ENCODE data around the gene SGO2. TPM values are rescaled to one million over a fixed set of nuclear protein-coding genes. Genes with fewer than 3 reads are reported as not detected.
"Not testable (repeated sequence)": the region's sequence is repeated elsewhere in the genome, so short reads cannot be mapped to it uniquely, and the experiment has no call there.

SGO2 gene
- total and polyA plus RNA-seq, 2 of the 13 experiments (the other 11 are each of a cell fraction or from before 2014, with no cell fraction given) = 5.1 to 16.2 TPM

GRCh38 chr2:200540793-200541192, 14.8 kb downstream of the SGO2 start:
- in situ Hi-C loops (cut with HindIII; ENCODE audit: extremely low pct_ligation_motif_present, low pct_unique_long_range_greater_than_20kb) = no loop called here
- Histone ChIP-seq H3K4me2 (ENCODE audit: low read depth, low read length) (no peak overlapping the region), H3K9ac (ENCODE audit: insufficient read depth, low read depth, low read length) (no peak overlapping the region), H3K36me3 (replicated peaks in 1 of 2; ENCODE audit: control insufficient read depth in 1 of 2, insufficient read depth in 2 of 2, low read length in 2 of 2) (peaks cover 7 to 67% of the 10 kb centered on the region in 2 experiments), H4K20me1 (ENCODE audit: insufficient read depth, low read length) (no peaks in the 10 kb centered on the region), H3K4me3 (replicated peaks in 1 of 3; ENCODE audit: insufficient read depth in 1 of 3, low read depth in 2 of 3, low read length in 3 of 3) (no peak overlapping the region), H2AFZ (ENCODE audit: low read length) (no peak overlapping the region), H3K27me3 (ENCODE audit: control insufficient read depth in 1 of 2, insufficient read depth in 2 of 2, low read length in 2 of 2) (no peaks in the 10 kb centered on the region), H3K4me1 (ENCODE audit: insufficient read depth, low read length) (no peaks in the 10 kb centered on the region), H3K9me3 (ENCODE audit: low read length) (no peaks in the 10 kb centered on the region), H3K79me2 (ENCODE audit: insufficient read depth, low read length) (no peaks in the 10 kb centered on the region), H3K27ac (ENCODE audit: extremely low read length, insufficient read depth, low read length) (no peak overlapping the region)
- FAIRE-seq (no peak), DNase-seq (ENCODE audit: low spot score) (no peak), ATAC-seq (no peak)
- intact Hi-C loops (cut with micrococcal nuclease; ENCODE audit: unreplicated experiment) = no loop called here
- ChIA-PET CTCF (ENCODE audit: low intra/inter-chr PET ratio, low total read pairs) (no interaction called here), POLR2A (no interaction called here)
- no TSS peak for BruUV-seq (replicated peaks)
- no peak for TF ChIP-seq MLLT10 (CRISPR knock-in tag; IDR thresholded peaks at IDR 0.05)
- peak; percentile 93; the same call in 1 of the 2 replicates for TF ChIP-seq ZNF564 (CRISPR knock-in tag; IDR thresholded peaks at IDR 0.05)
- no peak for TF ChIP-seq ZNF124 (CRISPR knock-in tag; IDR thresholded peaks at IDR 0.05)

- H3K4me2 ChIP-seq (ENCODE audit: low read depth, low read length); H3K9me3 ChIP-seq (ENCODE audit: low read length); H3K4me3 ChIP-seq (replicated peaks in 1 of 3; ENCODE audit: insufficient read depth in 1 of 3, low read depth in 2 of 3, low read length in 3 of 3); ATAC-seq; DNase-seq (ENCODE audit: low spot score); H4K20me1 ChIP-seq (ENCODE audit: insufficient read depth, low read length); H2AFZ ChIP-seq (ENCODE audit: low read length); H3K27me3 ChIP-seq (ENCODE audit: control insufficient read depth in 1 of 2, insufficient read depth in 2 of 2, low read length in 2 of 2); BruUV-seq (replicated peaks); H3K79me2 ChIP-seq (ENCODE audit: insufficient read depth, low read length); FAIRE-seq; intact Hi-C loops (cut with micrococcal nuclease; ENCODE audit: unreplicated experiment); H3K27ac ChIP-seq (ENCODE audit: extremely low read length, insufficient read depth, low read length); POLR2A ChIA-PET; H3K9ac ChIP-seq (ENCODE audit: insufficient read depth, low read depth, low read length); H3K4me1 ChIP-seq (ENCODE audit: insufficient read depth, low read length); in situ Hi-C loops (cut with HindIII; ENCODE audit: extremely low pct_ligation_motif_present, low pct_unique_long_range_greater_than_20kb); CTCF ChIA-PET (ENCODE audit: low intra/inter-chr PET ratio, low total read pairs): not testable (repeated sequence)
- 92% methylated on average over 11 of the region's 12 CpGs for WGBS (ENCODE audit: low lambda C conversion rate)
- peaks cover 0 to 17% of the 10 kb centered on the region in 2 experiments; a peak in 3 of 5 replicates for H3K36me3 ChIP-seq (replicated peaks in 1 of 2; ENCODE audit: control insufficient read depth in 1 of 2, insufficient read depth in 2 of 2, low read length in 2 of 2)
Measured at GRCh38 chr2:200566596-200566995, 40.6 kb downstream of the SGO2 start.

- no peak for ATAC-seq
- BruUV-seq (replicated peaks) = no TSS peak
- TF ChIP-seq ZNF281 (CRISPR knock-in tag; IDR thresholded peaks at IDR 0.05; ENCODE audit: borderline replicate concordance) (no peak), ATF7 (IDR thresholded peaks at IDR 0.05) (peak; percentile 83), ATF7 (CRISPR knock-in tag; IDR thresholded peaks at IDR 0.05) (no peak), ZNF713 (CRISPR knock-in tag; IDR thresholded peaks at IDR 0.05) (no peak), ATF4 (CRISPR knock-in tag; IDR thresholded peaks at IDR 0.05) (peak; percentile 13 to 50; a peak in 2 of 4 replicates)
Measured at GRCh38 chr2:200567932-200568331, 41.9 kb downstream of the SGO2 start.

More at GRCh38 chr2:200567932-200568331, 41.9 kb downstream of the SGO2 start:
- Histone ChIP-seq H3K79me2 (ENCODE audit: insufficient read depth, low read length) (no peaks in the 10 kb centered on the region), H3K4me2 (ENCODE audit: low read depth, low read length) (no peak overlapping the region), H3K9me3 (ENCODE audit: low read length) (no peaks in the 10 kb centered on the region), H3K36me3 (replicated peaks in 1 of 2; ENCODE audit: control insufficient read depth in 1 of 2, insufficient read depth in 2 of 2, low read length in 2 of 2) (peaks cover 0 to 19% of the 10 kb centered on the region in 2 experiments; a peak in 3 of 5 replicates), H3K27me3 (ENCODE audit: control insufficient read depth in 1 of 2, insufficient read depth in 2 of 2, low read length in 2 of 2) (no peaks in the 10 kb centered on the region), H3K9ac (ENCODE audit: insufficient read depth, low read depth, low read length) (no peak overlapping the region), H3K4me1 (ENCODE audit: insufficient read depth, low read length) (no peaks in the 10 kb centered on the region), H4K20me1 (ENCODE audit: insufficient read depth, low read length) (no peaks in the 10 kb centered on the region), H2AFZ (ENCODE audit: low read length) (no peak overlapping the region), H3K4me3 (replicated peaks in 1 of 3; ENCODE audit: insufficient read depth in 1 of 3, low read depth in 2 of 3, low read length in 3 of 3) (no peak overlapping the region), H3K27ac (ENCODE audit: extremely low read length, insufficient read depth, low read length) (no peak overlapping the region)
- CTCF ChIA-PET (ENCODE audit: low intra/inter-chr PET ratio, low total read pairs) = no interaction called here
- intact Hi-C loops (cut with micrococcal nuclease; ENCODE audit: unreplicated experiment) (no loop called here), in situ Hi-C loops (cut with HindIII; ENCODE audit: extremely low pct_ligation_motif_present, low pct_unique_long_range_greater_than_20kb) (no loop called here)
- 92% methylated on average over 3 of the region's 3 CpGs for WGBS (ENCODE audit: low lambda C conversion rate)
- DNase-seq (ENCODE audit: low spot score) = no peak
- POLR2A ChIA-PET = no interaction called here
- FAIRE-seq = no peak

Data from HepG2 (cell line).